Lower leg skin (tissue), 4 donors: ENCODE data around the gene FBXW9. TPM values are rescaled to one million over a fixed set of nuclear protein-coding genes. Genes with fewer than 3 reads are reported as not detected.

ENCODE experiments used
- DNase-seq, 2 donors: peaks; one replicate each; pipeline ENCODE4 v3.0.0-alpha.2; 2019; ENCODE audit warnings: low spot score in 2 of 2
- H3K4me3 ChIP-seq: fragments of 200-600 bp; sonication (generic); 2 replicates; pipeline ENCODE4 v1.5.1; 2017; ENCODE audit warnings: mild to moderate bottlenecking, low read depth; ENCODE audit not compliant: poor library complexity, severe bottlenecking
- POLR2A ChIP-seq, 2 donors: fragments of 450-650 bp; IDR thresholded peaks; one replicate each; pipeline ENCODE4 v1.6.1; 2016 to 2017; ENCODE audit warnings: antibody characterized with exemption in 2 of 2, mild to moderate bottlenecking in 1 of 2, moderate library complexity in 1 of 2
- WGBS, 2 donors: methylation state at CpG; one replicate each; pipeline ENCODE4 v1.1.5; 2018; 5-methylcytosine and 5-hydroxymethylcytosine counted together
- intact Hi-C: fragments of 100-400 bp; cut with DNase I; formaldehyde crosslinking; loops from one replicate; pipeline ENCODE4 v1.15.0; 2023; ENCODE audit warnings: low total_unique reads
- total RNA-seq, 4 donors: library from RNA; depleted of rRNA; stranded (reverse); fragments of >200 nt; gene quantifications; one replicate each; pipeline ENCODE4 v1.1.0, GENCODE V29; 2016
- TF ChIP-seq, protein P1 (sequence below), 3 donors: fragments of 450-650 bp; IDR thresholded peaks; one replicate each; pipeline ENCODE4 v1.5.1; 2016; ENCODE audit warnings: antibody characterized with exemption in 3 of 3, mild to moderate bottlenecking in 3 of 3, moderate library complexity in 2 of 3

Gene FBXW9
- total RNA-seq, 4 donors from 2014 or later: 7.2 to 21.4 (median 13.1) TPM

DNA sequence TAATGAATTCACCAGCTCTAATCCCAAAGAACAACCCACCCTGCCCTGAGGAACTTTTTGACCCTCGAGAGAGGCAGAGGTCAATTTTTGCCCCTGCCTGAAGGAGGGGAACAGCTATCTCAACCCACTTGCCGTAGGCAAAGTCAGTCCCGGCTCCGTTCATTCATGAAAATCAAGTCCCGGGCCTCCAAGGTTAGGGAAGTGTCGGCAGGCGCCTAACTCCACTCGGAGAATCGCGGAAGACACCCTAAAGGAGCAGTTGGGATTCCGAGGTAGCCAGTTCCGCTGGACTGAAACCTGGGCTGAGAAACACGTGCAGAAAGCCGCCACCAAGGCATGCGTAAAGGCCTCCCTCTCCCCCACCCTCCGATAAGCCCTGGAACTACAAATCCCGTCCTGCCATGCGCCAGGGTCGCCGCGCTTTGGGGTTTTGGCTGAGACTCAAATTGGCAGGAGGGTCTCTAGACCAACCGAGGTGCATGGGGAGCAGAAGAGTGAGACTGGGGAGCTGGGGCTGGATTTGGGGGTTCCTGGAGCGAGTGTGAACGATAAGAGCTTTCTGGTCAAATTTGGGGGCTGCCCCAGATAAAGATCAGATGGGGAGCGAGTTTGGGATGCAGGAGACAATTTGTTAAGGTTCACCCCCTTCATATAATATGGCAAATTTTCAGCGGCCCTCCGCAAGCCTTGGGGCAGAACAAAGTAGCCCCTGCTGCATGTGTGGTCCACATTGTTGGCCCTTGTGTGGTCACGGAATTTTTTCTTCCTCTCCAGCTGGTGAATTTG lies 27.4 kb upstream of the FBXW9 start, which contains the start of gene TNPO2:
TSS of gene TNPO2 (minus strand) at position 292 of the 786 bp plus-strand sequence. CDS start 2,955 bp downstream, outside the sequence.
- peak within 1 kb of the TSS; percentile 10 for H3K4me3 ChIP-seq
- DNase-seq: peak in 1 of 2 donors; percentile 88
- no peak for TF ChIP-seq POLR2A (IDR thresholded peaks at IDR 0.05)
- TF ChIP-seq, protein P1, sequence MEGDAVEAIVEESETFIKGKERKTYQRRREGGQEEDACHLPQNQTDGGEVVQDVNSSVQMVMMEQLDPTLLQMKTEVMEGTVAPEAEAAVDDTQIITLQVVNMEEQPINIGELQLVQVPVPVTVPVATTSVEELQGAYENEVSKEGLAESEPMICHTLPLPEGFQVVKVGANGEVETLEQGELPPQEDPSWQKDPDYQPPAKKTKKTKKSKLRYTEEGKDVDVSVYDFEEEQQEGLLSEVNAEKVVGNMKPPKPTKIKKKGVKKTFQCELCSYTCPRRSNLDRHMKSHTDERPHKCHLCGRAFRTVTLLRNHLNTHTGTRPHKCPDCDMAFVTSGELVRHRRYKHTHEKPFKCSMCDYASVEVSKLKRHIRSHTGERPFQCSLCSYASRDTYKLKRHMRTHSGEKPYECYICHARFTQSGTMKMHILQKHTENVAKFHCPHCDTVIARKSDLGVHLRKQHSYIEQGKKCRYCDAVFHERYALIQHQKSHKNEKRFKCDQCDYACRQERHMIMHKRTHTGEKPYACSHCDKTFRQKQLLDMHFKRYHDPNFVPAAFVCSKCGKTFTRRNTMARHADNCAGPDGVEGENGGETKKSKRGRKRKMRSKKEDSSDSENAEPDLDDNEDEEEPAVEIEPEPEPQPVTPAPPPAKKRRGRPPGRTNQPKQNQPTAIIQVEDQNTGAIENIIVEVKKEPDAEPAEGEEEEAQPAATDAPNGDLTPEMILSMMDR (IDR thresholded peaks at IDR 0.05): no peak
- 3 to 5% methylated on average over 27 to 28 of the region's 28 CpGs for WGBS, 2 donors
- intact Hi-C loops: no loop called here

DNA sequence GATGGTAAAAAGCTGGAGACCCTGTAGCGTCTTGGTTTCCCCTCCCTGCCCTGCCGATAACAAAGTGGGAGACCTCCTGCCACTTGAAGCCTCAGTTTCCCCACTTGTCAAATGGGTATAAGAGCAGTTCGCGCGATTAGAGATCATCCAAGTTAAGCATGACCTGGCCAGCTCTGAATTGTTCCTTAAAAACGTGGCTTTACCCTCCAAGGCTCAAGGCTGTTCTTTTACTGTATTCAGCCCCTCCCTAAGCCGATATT lies 26.9 kb upstream of the FBXW9 start:
- H3K4me3 ChIP-seq: peak overlapping the region; percentile 10
- TF ChIP-seq, protein P1 (IDR thresholded peaks at IDR 0.05): no peak
- TF ChIP-seq POLR2A (IDR thresholded peaks at IDR 0.05): no peak
- DNase-seq: no peak
- intact Hi-C loops: no loop called here
- 0 to 1% methylated on average over 7 of the region's 7 CpGs for whole genome bisulfite sequencing, 2 donors

DNA sequence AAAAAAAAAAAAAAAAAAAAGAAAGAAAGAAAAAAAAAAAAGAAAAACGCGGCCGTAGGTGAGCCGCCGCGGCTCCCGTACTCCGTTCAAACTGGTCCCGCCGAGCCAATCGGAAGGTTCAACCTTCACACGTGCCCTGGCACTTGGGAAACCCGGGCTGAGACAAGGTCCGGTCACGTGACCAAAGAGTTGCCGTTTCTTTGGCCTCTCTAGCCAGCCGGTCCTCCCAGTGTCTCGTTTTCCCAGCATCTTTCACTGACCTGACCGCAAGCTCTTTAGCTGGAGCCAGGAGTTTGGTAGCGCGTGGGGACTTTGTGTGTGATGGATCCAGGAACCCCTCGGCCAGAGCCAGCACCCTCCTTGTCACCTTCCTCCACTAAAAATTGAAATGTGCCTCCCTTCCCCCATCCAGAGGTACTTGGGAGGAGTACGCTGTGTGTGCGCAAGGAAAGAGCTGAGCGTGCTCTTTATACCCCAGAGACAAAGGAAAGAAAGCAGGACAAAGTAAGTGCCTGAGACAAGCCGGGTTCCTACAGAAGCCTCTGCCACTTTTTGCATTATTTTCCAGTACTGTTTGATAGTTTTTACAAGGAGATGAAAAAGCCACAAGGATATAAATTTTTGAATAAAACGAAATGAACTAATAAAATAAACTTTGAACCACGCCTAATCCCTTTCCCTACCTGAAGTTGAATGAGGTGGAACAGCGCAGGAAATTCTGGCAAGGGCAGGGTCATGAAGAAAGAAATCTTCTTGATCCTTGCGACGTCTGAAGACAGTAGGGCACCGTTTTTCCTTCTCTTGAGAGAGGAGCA lies 26.3 kb upstream of the FBXW9 start:
- 0 to 1% methylated on average over 32 of the region's 32 CpGs for WGBS, 2 donors
- peak; percentile 98 to 99 for DNase-seq
- intact Hi-C loops: no loop called here
- TF ChIP-seq, protein P1 (IDR thresholded peaks at IDR 0.05): no peak
- no peak for TF ChIP-seq POLR2A (IDR thresholded peaks at IDR 0.05)
- peak overlapping the region; percentile 88 for H3K4me3 ChIP-seq

DNA sequence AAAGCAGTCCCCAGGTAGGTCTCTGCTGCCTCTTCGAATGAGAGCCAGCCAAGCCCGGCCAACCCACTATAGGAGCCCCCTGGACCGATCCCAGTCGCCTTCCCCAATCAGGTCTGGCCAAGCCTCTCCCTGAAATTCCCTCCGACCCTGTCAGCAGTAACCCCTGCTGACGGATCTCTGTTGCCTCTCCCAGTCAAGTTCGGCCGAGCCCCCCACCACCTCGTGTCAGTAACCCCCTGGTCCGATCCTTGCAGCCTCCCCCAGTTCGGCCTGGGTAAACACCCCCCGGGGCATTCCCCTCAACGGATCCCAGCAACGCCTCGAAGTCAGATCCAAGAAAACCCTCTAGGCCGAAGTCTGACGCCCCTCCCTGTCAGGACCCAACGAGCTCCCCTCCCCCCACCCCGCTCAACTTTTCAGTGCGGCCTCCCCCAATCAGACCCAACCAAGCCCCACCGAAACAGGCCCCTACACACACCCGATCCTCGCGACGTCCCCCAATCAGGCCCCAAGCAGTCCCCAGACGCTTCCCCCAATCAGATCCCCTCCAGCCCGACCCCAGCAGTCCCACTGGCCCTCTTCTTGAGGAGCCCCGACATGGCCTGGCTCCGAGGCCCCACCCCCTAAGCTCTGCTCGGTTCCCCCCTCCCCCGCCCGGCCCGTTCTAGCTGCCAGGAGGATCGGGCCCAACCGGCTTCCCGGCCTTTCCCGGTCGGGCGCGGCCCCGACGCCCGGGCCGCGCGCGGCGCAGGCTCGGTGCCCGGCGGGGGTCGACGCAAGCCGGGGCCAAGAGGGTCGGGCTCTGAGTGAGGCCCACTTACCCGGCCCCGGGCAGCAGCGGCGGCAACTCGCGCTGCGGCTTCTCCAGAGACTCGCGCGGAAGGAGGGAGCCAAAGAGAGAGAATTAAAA lies 25.5 kb upstream of the FBXW9 start:
- 1% methylated on average over 27 to 38 of the region's 65 CpGs for WGBS, 2 donors
- TF ChIP-seq POLR2A (IDR thresholded peaks at IDR 0.05): no peak
- TF ChIP-seq, protein P1 (IDR thresholded peaks at IDR 0.05): no peak
- peak overlapping the region; percentile 88 for H3K4me3 ChIP-seq
- intact Hi-C loops: no loop called here
- peak; percentile 51 to 94 for DNase-seq

DNA sequence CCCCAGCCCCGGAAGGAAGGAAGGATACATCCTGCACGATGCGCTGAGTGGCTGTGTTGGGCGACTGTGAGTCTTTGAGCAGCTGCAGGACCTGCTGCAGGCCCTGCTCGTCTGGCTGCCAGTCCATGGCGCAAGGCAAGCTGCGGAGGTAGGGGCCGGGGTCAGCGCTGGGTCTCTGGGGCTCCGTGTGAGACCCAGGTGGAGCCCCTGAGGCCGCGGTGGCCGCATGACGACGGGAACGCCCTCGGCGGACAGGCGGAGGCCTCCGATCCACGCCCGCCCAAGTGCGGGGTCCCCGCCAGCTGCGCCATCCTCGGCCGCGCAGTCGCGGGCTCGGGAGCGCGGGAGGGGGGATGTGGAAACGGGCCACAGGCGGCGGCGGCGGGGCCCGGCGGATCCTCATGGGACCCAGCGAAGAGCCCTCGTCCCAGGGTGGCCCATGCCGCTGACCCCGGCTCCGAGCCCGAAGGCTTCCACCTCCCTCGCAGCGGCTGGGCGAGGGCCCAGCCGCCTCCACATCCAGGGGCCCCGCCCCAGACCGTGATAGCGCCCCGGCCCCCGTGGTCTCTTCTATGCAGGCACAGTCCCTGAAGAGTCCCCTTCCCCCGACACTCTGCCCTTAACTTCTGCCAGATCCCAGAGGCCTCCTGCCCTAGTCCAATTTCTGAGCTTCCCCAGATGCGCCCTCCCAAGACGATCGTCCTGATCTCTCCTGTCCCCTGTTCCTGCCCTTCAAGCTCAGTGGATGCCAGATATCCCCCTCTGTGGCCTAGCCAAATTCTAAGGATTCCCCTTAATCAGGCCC lies 24.6 kb upstream of the FBXW9 start:
- 3 to 8% methylated on average over 53 to 57 of the region's 59 CpGs for WGBS, 2 donors
- TF ChIP-seq, protein P1 (IDR thresholded peaks at IDR 0.05): no peak
- no peak for TF ChIP-seq POLR2A (IDR thresholded peaks at IDR 0.05)
- intact Hi-C loops: no loop called here
- no peak for DNase-seq
- peak overlapping the region; percentile 88 for H3K4me3 ChIP-seq
